T47D (cell line): Measurements from ENCODE around the gene PTOV1.

Source experiments
- DNase-seq, 2 experiments: peaks; one replicate each; pipeline versions ENCODE4 v3.0.0 to v3.0.0-alpha.2; 2011 to 2012; ENCODE audit warnings: low read depth in 1 of 2, low spot score in 1 of 2
- JUND ChIP-seq: IDR thresholded peaks from 2 replicates; pipeline ENCODE4 v1.6.1; 2012; ENCODE audit warnings: low read depth
- in situ Hi-C: cut with HindIII; loops from 2 replicates; pipeline ENCODE4 v1.10.0; 2016; ENCODE audit warnings: low sequenced_read_pairs, low pct_unique_long_range_greater_than_20kb

Gene PTOV1

GRCh38 chr19:49839713-49840112 is 11.2 kb upstream of the PTOV1 start:
- in situ Hi-C loops, result no loop called here
- TF ChIP-seq JUND, result no peak
- DNase-seq, result no peak

- in situ Hi-C loops, result no loop called here
- no peak for TF ChIP-seq JUND
- no peak for DNase-seq
Observed at GRCh38 chr19:49840321-49840720, 10.6 kb upstream of the PTOV1 start.

DNA sequence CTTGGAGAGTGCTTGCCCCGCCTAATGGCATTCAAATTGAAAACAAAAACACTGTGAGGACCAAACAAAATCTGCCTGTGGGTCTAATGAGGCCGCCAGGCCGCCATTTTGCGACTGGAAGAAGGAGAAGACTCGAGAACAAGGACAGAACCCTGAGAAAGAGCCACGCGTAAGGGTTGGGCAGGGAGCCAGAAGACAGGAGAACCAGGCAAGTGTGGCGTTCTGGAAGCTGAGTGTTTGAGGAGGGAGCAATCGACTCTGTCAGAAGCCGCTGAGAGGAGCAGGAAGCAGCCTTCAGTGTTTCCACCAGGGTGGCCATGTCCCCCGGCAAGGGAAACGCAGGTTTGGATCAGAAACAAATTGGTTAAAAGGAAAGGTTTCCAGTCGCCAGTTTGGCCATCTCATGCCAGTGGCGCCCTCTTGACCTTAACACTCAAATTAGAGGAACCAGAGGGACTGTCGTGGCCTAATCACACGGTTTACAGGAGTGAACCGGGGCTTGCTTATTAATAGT is 10.2 kb upstream of the PTOV1 start:
- DNase-seq, result no peak
- in situ Hi-C loops, result no loop called here
- no peak for TF ChIP-seq JUND

- in situ Hi-C loops, result no loop called here
- no peak for TF ChIP-seq JUND
Observed at GRCh38 chr19:49843265-49843664, 7.7 kb upstream of the PTOV1 start.

GRCh38 chr19:49844138-49845095 is 6.5 kb upstream of the PTOV1 start:
- no peak for DNase-seq

More at GRCh38 chr19:49843265-49843664, 7.7 kb upstream of the PTOV1 start:
- no peak for DNase-seq

GRCh38 chr19:49845414-49845813 is 5.5 kb upstream of the PTOV1 start:
- DNase-seq, result no peak
- in situ Hi-C loops, result no loop called here

More at GRCh38 chr19:49844138-49845095, 6.5 kb upstream of the PTOV1 start:
- in situ Hi-C loops, result no loop called here
- no peak for TF ChIP-seq JUND

DNA sequence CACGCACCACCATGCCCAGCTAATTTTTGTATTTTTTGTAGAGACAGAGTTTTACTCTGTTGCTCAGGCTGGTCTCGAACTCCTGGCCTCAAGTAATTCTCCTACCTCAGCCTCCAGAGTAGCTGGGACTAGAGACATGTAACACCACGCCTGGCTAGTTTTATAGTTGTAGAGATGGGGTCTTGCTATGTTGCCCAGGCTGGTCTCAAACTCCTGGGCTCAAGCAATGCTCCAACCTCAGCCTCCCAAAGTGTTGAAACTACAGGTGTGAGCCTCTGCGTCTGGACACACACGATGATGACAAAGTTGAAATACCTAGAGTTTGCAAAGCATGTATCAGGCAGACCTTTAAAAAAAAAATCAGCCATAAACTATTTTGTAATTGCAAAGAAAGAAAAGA is 4.6 kb upstream of the PTOV1 start:
- in situ Hi-C loops, result no loop called here
- no peak for DNase-seq
- no peak for TF ChIP-seq JUND

More at GRCh38 chr19:49845414-49845813, 5.5 kb upstream of the PTOV1 start:
- TF ChIP-seq JUND, result no peak

DNA sequence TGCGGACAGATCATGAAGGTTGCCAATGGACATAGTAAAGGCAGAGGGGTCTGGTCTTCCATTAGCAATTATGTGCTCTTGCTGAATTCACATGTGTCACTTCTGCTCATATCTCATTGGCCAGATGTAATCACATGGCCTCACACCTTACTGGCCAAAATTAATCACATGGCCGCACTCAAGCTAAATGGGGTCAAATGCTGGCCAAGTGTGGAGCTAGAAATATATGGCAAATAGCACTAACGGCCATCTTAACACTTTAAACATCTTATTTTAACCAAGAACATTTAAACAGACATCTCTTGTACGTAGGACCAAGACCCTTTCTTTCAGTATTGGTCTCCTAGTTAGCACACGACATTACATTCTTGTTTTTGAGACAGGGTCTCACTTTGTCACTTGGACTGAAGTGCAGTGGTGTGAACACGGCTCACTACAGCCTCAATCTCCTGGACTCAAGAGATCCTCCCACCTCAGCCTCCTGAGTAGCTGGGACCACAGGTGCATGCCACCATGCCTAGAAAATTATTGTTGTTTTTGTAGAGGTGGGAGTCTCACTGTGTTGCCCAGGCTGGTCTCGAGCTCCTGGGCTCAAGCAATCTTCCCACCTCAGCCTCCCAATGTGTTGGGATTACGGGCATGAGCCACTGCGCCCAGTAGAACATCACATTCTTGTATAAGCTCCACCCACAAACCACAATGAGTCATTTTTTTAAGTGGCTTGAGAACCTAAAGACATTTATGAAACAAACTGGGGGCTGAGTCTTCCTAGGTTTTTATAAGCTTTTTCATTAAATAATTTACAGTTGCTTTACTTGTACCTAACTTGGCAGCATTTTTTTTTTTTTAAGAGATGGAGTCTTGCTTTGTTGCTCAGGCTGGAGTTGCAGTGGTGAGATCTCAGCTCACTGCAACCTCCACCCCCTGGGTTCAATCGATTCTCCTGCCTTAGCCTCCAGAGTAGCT is 2.9 kb upstream of the PTOV1 start:
- TF ChIP-seq JUND, result no peak
- DNase-seq, result no peak
- in situ Hi-C loops, result no loop called here

GRCh38 chr19:49848938-49849337 is 2.0 kb upstream of the PTOV1 start:
- DNase-seq, result no peak
- TF ChIP-seq JUND, result no peak
- in situ Hi-C loops, result no loop called here

DNA sequence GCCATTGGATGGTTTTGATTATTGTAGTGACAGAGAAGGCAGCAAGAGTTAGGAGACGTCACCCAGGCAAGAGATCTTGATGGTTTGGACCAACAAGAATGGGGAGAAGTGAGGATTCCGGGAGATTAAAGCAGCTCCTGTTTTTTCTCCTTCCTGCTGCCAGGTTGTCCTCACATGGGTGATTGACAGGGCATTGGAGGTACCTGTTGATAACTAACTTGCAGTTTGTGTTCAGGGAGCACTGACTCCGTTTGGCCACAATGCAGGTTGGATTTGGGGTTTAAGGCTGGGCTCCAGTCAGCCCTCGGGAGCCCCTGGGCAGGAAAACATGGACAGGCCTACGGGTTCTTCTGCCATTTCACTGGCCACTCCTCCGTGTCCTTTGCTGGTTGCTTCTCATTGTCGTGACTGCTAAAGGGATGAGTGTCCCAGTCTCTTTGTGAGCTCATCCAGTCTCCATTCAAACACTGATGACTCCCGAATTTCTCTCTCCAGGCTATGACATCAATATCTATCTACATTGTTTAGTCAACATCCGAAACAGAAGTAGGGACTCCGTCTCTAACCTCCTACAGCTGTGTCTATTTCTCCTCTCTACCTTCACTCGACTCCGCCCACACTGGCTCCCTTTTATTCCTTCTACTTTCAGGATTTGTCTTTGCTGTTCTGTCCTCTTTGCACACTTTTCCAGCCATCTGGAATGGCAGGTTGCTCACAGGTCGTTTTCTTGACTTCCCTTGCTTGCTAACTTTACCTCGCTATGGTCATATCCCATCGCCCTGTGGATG is 1.3 kb upstream of the PTOV1 start:
- in situ Hi-C loops, result no loop called here
- TF ChIP-seq JUND, result no peak
- no peak for DNase-seq

GRCh38 chr19:49850221-49850486 is 805 bp upstream of the PTOV1 start:
- DNase-seq, result no peak
- in situ Hi-C loops, result no loop called here
- no peak for TF ChIP-seq JUND

- DNase-seq, result peak in 1 of 2 experiments; percentile 45
- TF ChIP-seq JUND, result no peak
- in situ Hi-C loops, result no loop called here
Observed at GRCh38 chr19:49851456-49852259, 699 bp downstream of the PTOV1 start.
